ENCODE data around the gene KIF13A. TPM values are rescaled to one million over a fixed set of nuclear protein-coding genes. Genes with fewer than 3 reads are reported as not detected.

The KIF13A gene
- total and polyA plus RNA-seq, 9 of the 15 experiments (the other 6 are each of a cell fraction or from before 2014, with no cell fraction given) = 3.6 to 44.3 (median 29.7) TPM

GRCh38 chr6:17932330-17932852 lies 55.0 kb downstream of the KIF13A start (continued):
- TF ChIP-seq ETV5 (CRISPR knock-in tag; IDR thresholded peaks at IDR 0.05; ENCODE audit: low read depth) (peak; percentile 91), FUS (optimal IDR thresholded peaks at IDR 0.05; ENCODE audit: low read depth, low read length) (no peak), ZNF318 (IDR thresholded peaks at IDR 0.05; ENCODE audit: borderline replicate concordance in 1 of 2, low read depth in 1 of 2) (no peak), MCM3 (IDR thresholded peaks at IDR 0.05) (no peak), FOXA3 (CRISPR knock-in tag; conservative IDR thresholded peaks at IDR 0.05 in 1 of 2, IDR thresholded peaks at IDR 0.05 in 1 of 2) (peak in 1 of 2 experiments; percentile 62; a peak in 2 of 4 replicates), ZNF561 (CRISPR knock-in tag; conservative IDR thresholded peaks at IDR 0.05) (no peak), SRSF1 (IDR thresholded peaks at IDR 0.05; ENCODE audit: low read depth, low read length) (no peak), CREM (IDR thresholded peaks at IDR 0.05; ENCODE audit: low read depth) (peak; percentile 58), SUPT5H (IDR thresholded peaks at IDR 0.05) (no peak), SMAD3 (CRISPR knock-in tag; conservative IDR thresholded peaks at IDR 0.05) (no peak), LCOR (CRISPR knock-in tag; IDR thresholded peaks at IDR 0.05) (no peak), MECOM (CRISPR knock-in tag; IDR thresholded peaks at IDR 0.05) (no peak), KDM1A (IDR thresholded peaks at IDR 0.05) (peak; percentile 51 to 72), ETV6 (IDR thresholded peaks at IDR 0.05; ENCODE audit: borderline replicate concordance in 1 of 2, low read depth in 2 of 2, low read length in 1 of 2) (no peak), ETV6 (CRISPR knock-in tag; IDR thresholded peaks at IDR 0.05; ENCODE audit: borderline replicate concordance) (no peak), STAT5A (IDR thresholded peaks at IDR 0.05; ENCODE audit: borderline replicate concordance, low read length) (no peak), PRPF4 (IDR thresholded peaks at IDR 0.05; ENCODE audit: insufficient read depth, low read depth, low read length, poor library complexity, severe bottlenecking) (no peak), SRSF7 (optimal IDR thresholded peaks at IDR 0.05; ENCODE audit: low read depth, low read length) (no peak), SMARCE1 (IDR thresholded peaks at IDR 0.05) (0 out of 2 replicates have a peak, but pooled peaks have one; percentile 47), L3MBTL2 (IDR thresholded peaks at IDR 0.05) (no peak), ZFX (CRISPR knock-in tag; IDR thresholded peaks at IDR 0.05) (peak; percentile 52; the same call in 1 of the 2 replicates), ZNF316 (IDR thresholded peaks at IDR 0.05) (no peak), SIN3B (IDR thresholded peaks at IDR 0.05; ENCODE audit: low read depth) (no peak)
